NCI-H82 treated with DMSO at 0.1 percent for 48 hours (cell line): ENCODE data around the gene FRG1.
"Not testable (repeated sequence)": the region's sequence is repeated elsewhere in the genome, so short reads cannot be mapped to it uniquely, and the experiment has no call there.

Experiments
- DNase-seq: peaks from one replicate; lab custom pipeline; 2025; ENCODE audit not compliant: unreplicated experiment; lab: John Stamatoyannopoulos, UW

FRG1 gene

GRCh38 chr4:189984661-189985060 is 44.0 kb downstream of the FRG1 start:
- DNase-seq: not testable (repeated sequence)

GRCh38 chr4:189985651-189986243 is 45.1 kb downstream of the FRG1 start:
- not testable (repeated sequence) for DNase-seq

GRCh38 chr4:189988877-189989431 is 48.3 kb downstream of the FRG1 start:
- DNase-seq: no peak

- DNase-seq: not testable (repeated sequence)
Measured at GRCh38 chr4:189989941-189990340, 49.3 kb downstream of the FRG1 start.
